NCI-H460 (cell line): ENCODE measurements around the gene SLC6A6. TPM values are rescaled to one million over a fixed set of nuclear protein-coding genes. Genes with fewer than 3 reads are reported as not detected.

Source experiments
- DNase-seq: peaks from one replicate; pipeline ENCODE4 v3.0.0-alpha.2; 2016; ENCODE audit warnings: low read depth; ENCODE audit errors: extremely low read depth
- small RNA-seq, 2 experiments: library from RNA; depleted of rRNA; stranded (forward); fragments of <200 nt; gene quantifications; one replicate each; pipeline ENCODE3, GENCODE V24; 2014
- total RNA-seq: library from RNA; depleted of rRNA; stranded (reverse); fragments of >200 nt; shearing (Covaris generic); gene quantifications from 2 replicates; pipeline ENCODE4 v1.2.3, GENCODE V29; 2014; rRNA removed

Gene SLC6A6
- total RNA-seq, 1 experiment from 2014 or later, result 123 TPM

- no peak for DNase-seq
These were observed 132.2 kb downstream of the SLC6A6 start for GRCh38 chr3:14534516-14535191.

- DNase-seq, result no peak
These were observed 133.2 kb downstream of the SLC6A6 start for GRCh38 chr3:14535616-14536015.

GRCh38 chr3:14536055-14536815, 133.8 kb downstream of the SLC6A6 start:
- no peak for DNase-seq

- DNase-seq, result no peak
These were observed 134.6 kb downstream of the SLC6A6 start for GRCh38 chr3:14536837-14537589.

GRCh38 chr3:14537590-14538450, 135.4 kb downstream of the SLC6A6 start:
- no peak for DNase-seq

- DNase-seq, result no peak
These were observed 136.2 kb downstream of the SLC6A6 start for GRCh38 chr3:14538451-14539088.

Small RNAs within 50 kb of the gene (small RNA-seq; reads per million reads assigned to genes)
- gene RNA5SP124, result 0 to 0.02 reads per million in 2 experiments
- 0 reads per million in 2 experiments for gene RNU6-905P

Other genes starting within 250 kb of the SLC6A6 start
- gene XPC, start 224.0 kb upstream of the SLC6A6 start, total RNA-seq, result 33.8 and 38.9 TPM in 2 replicates
- 12.9 and 15.4 TPM in 2 replicates for gene LSM3, start 223.8 kb upstream of the SLC6A6 start, total RNA-seq
- gene GRIP2, start 137.7 kb downstream of the SLC6A6 start, total RNA-seq, result 0.03 and 0.27 TPM in 2 replicates
- 16.0 and 30.7 TPM in 2 replicates for gene CCDC174, start 249.2 kb downstream of the SLC6A6 start, total RNA-seq